MM.1S (cell line): ENCODE results near the gene VSTM4.

Experiments used
- DNase-seq: peaks from one replicate; pipeline ENCODE4 v3.0.0-alpha.2; 2015
- H2AFZ ChIP-seq: fragments of 300-600 bp; sonication (generic); 2 replicates; pipeline ENCODE4 v1.6.0; 2016; ENCODE audit warnings: antibody characterized with exemption, low read length
- H3F3A ChIP-seq: fragments of 300-600 bp; sonication (generic); 2 replicates; pipeline ENCODE4 v1.6.1; 2016; ENCODE audit warnings: mild to moderate bottlenecking, antibody characterized with exemption, low read length, moderate library complexity, mixed read lengths; ENCODE audit not compliant: insufficient read depth
- H3K27ac ChIP-seq: fragments of 300-600 bp; sonication (generic); 2 replicates; pipeline ENCODE4 v1.5.1; 2016; ENCODE audit warnings: mild to moderate bottlenecking, low read length
- H3K27me3 ChIP-seq: fragments of 300-600 bp; sonication (generic); replicated peaks from 2 replicates; pipeline ENCODE4 v1.6.0; 2016; ENCODE audit warnings: low read length; ENCODE audit not compliant: insufficient read depth
- H3K36me3 ChIP-seq: fragments of 300-600 bp; sonication (generic); replicated peaks from 2 replicates; pipeline ENCODE4 v1.6.1; 2016; ENCODE audit warnings: mild to moderate bottlenecking, low read length, mixed read lengths; ENCODE audit not compliant: insufficient read depth
- H3K4me1 ChIP-seq: fragments of 300-600 bp; sonication (generic); 2 replicates; pipeline ENCODE4 v1.6.1; 2016; ENCODE audit warnings: low read length, mixed read lengths
- H3K4me2 ChIP-seq: fragments of 300-600 bp; sonication (generic); 2 replicates; pipeline ENCODE4 v1.6.0; 2016; ENCODE audit warnings: low read depth, low read length
- H3K4me3 ChIP-seq: fragments of 300-600 bp; sonication (generic); 2 replicates; pipeline ENCODE4 v1.5.1; 2016; ENCODE audit warnings: low read length, mixed read lengths
- H3K79me2 ChIP-seq: fragments of 300-600 bp; sonication (generic); 2 replicates; pipeline ENCODE4 v1.6.1; 2016; ENCODE audit warnings: mixed run types, low read length, mixed read lengths
- H3K9ac ChIP-seq: fragments of 300-600 bp; sonication (generic); 2 replicates; pipeline ENCODE4 v1.6.1; 2016; ENCODE audit warnings: low read length, mixed read lengths
- H3K9me2 ChIP-seq: fragments of 300-600 bp; sonication (generic); replicated peaks from 2 replicates; pipeline ENCODE4 v1.6.1; 2016; ENCODE audit warnings: mild to moderate bottlenecking, low read length, mixed read lengths; ENCODE audit not compliant: insufficient read depth
- H3K9me3 ChIP-seq: fragments of 300-600 bp; sonication (generic); replicated peaks from 2 replicates; pipeline ENCODE4 v1.6.1; 2016; ENCODE audit warnings: mild to moderate bottlenecking, low read length, mixed read lengths; ENCODE audit not compliant: insufficient read depth
- H4K20me1 ChIP-seq: fragments of 300-600 bp; sonication (generic); 2 replicates; pipeline ENCODE4 v1.6.1; 2016; ENCODE audit warnings: mild to moderate bottlenecking, low read length, moderate library complexity, mixed read lengths; ENCODE audit not compliant: insufficient read depth
- EZH2 ChIP-seq: fragments of 300-600 bp; sonication (generic); optimal IDR thresholded peaks from 2 replicates; pipeline ENCODE3; 2017; ENCODE audit warnings: low read depth, mild to moderate bottlenecking, antibody characterized with exemption, low read length, mixed read lengths
- EZH2phosphoT487 ChIP-seq: fragments of 300-600 bp; sonication (generic); IDR thresholded peaks from 2 replicates; pipeline ENCODE4 v1.6.1; 2018; ENCODE audit warnings: antibody characterized with exemption, low read length
- TF ChIP-seq, protein P1 (sequence below): fragments of 300-600 bp; sonication (generic); IDR thresholded peaks from 2 replicates; pipeline ENCODE4 v1.5.1; 2016; ENCODE audit warnings: antibody characterized with exemption, low read length, mixed read lengths

VSTM4 gene

DNA sequence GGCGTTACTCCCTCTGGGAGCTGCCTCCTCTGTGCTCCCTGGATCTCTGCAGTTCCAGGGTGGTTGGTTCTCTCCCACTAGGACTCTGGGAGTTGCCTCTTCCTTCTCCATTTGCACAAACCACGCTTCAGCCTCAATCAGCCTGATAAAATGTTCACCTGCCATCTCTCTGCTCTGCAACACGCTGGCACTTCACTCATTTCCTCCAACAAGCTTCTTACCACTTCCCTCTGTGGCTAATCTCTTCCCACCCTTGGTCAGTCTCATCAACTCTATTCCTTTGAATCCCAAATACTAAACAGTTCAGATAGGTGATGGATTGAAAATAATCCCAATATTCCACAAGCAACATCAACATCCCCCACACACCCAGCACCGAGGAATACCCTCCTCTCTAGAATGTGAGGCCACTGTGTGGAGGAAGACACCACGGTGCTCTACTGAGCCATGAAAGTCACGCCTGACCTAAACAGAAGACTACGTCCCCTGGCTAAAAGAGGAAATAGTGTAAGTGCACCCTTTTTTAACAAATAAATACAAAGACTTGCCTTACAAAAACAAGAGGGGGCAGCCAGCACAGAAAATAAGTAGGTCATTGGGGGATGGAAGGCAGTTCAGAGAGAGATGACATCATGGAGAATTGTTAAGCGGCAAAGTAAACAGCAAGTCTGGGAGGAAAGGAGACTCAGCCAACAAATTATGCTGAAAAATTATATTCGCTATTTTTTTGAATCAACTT, 20.4 kb upstream of the VSTM4 start:
- H2AFZ ChIP-seq = no peak overlapping the region
- no peak overlapping the region for H3K4me2 ChIP-seq
- H3K9me3 ChIP-seq = no peaks in the 10 kb centered on the region
- TF ChIP-seq EZH2 (no peak), EZH2phosphoT487 (no peak)
- TF ChIP-seq, protein P1, sequence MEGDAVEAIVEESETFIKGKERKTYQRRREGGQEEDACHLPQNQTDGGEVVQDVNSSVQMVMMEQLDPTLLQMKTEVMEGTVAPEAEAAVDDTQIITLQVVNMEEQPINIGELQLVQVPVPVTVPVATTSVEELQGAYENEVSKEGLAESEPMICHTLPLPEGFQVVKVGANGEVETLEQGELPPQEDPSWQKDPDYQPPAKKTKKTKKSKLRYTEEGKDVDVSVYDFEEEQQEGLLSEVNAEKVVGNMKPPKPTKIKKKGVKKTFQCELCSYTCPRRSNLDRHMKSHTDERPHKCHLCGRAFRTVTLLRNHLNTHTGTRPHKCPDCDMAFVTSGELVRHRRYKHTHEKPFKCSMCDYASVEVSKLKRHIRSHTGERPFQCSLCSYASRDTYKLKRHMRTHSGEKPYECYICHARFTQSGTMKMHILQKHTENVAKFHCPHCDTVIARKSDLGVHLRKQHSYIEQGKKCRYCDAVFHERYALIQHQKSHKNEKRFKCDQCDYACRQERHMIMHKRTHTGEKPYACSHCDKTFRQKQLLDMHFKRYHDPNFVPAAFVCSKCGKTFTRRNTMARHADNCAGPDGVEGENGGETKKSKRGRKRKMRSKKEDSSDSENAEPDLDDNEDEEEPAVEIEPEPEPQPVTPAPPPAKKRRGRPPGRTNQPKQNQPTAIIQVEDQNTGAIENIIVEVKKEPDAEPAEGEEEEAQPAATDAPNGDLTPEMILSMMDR = no peak
- H3K9me2 ChIP-seq = no peaks in the 10 kb centered on the region
- no peak for DNase-seq
- H3K4me3 ChIP-seq = no peak overlapping the region
- H3K36me3 ChIP-seq = no peaks in the 10 kb centered on the region
- H3K9ac ChIP-seq = no peak overlapping the region
- no peaks in the 10 kb centered on the region; the same call in 1 of the 2 replicates for H3K4me1 ChIP-seq
- H3K79me2 ChIP-seq = no peaks in the 10 kb centered on the region
- H3F3A ChIP-seq = no peaks in the 10 kb centered on the region
- H3K27ac ChIP-seq = no peak overlapping the region
- no peaks in the 10 kb centered on the region for H3K27me3 ChIP-seq
- no peaks in the 10 kb centered on the region for H4K20me1 ChIP-seq

GRCh38 chr10:49134327-49134726, 19.0 kb upstream of the VSTM4 start:
- Histone ChIP-seq H3K4me2 (no peak overlapping the region), H3F3A (no peaks in the 10 kb centered on the region), H3K79me2 (no peaks in the 10 kb centered on the region), H3K4me3 (no peak overlapping the region), H4K20me1 (no peaks in the 10 kb centered on the region), H3K9ac (no peak overlapping the region), H3K9me2 (no peaks in the 10 kb centered on the region), H3K9me3 (no peaks in the 10 kb centered on the region), H2AFZ (no peak overlapping the region), H3K27ac (no peak overlapping the region), H3K36me3 (no peaks in the 10 kb centered on the region), H3K27me3 (no peaks in the 10 kb centered on the region), H3K4me1 (no peaks in the 10 kb centered on the region; the same call in 1 of the 2 replicates)
- DNase-seq = no peak
- no peak for TF ChIP-seq EZH2phosphoT487
- TF ChIP-seq, protein P1 = no peak
- no peak for TF ChIP-seq EZH2

DNA sequence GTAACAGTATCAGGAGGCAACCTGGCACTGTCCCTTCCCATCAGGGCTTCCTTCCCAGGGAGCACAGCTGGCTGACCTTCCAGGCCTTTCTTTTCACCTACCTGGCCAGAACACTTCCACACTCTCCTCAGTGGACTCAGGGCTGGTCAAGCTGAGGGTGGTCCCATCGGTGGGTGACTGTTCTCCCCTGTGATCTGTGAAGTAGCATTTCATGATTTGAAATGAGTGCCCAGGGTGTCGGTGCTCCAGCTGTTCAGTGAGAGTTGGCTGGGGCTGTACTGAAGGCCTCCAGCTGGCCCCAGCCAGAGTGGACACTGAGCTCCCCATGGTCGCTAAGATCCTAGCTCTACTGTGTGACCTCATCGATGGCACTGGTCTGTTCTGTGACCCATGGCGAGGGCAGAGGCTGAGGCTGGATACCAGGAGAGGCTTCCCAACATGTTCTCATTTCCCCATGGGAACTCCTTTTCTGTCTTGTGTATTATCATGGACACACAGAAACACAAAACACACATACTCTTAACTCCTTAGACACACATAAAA, 18.5 kb upstream of the VSTM4 start, which contains the start of gene FAM170B:
FAM170B (minus strand) TSS at position 316 of the 543 bp plus-strand sequence; CDS start at position 213, 103 bp downstream.
- no peak for DNase-seq
- no peaks in the 10 kb centered on the region for H4K20me1 ChIP-seq
- no peaks in the 10 kb centered on the region for H3K79me2 ChIP-seq
- no peaks in the 10 kb centered on the region for H3K36me3 ChIP-seq
- H2AFZ ChIP-seq = no peak within 1 kb of the TSS
- no peak for TF ChIP-seq EZH2phosphoT487
- no peak for TF ChIP-seq EZH2
- TF ChIP-seq, protein P1 = no peak
- no peaks in the 10 kb centered on the region for H3K9me3 ChIP-seq
- no peaks in the 10 kb centered on the region for H3F3A ChIP-seq
- H3K27me3 ChIP-seq = no peaks in the 10 kb centered on the region
- no peaks in the 10 kb centered on the region for H3K9me2 ChIP-seq
- H3K9ac ChIP-seq = no peak within 1 kb of the TSS
- no peak within 1 kb of the TSS for H3K4me3 ChIP-seq
- no peak within 1 kb of the TSS for H3K4me2 ChIP-seq
- H3K27ac ChIP-seq = no peak within 1 kb of the TSS
- no peaks in the 10 kb centered on the region; the same call in 1 of the 2 replicates for H3K4me1 ChIP-seq
